GM23248 (cell line): ENCODE results near the gene TRAF3. TPM values are rescaled to one million over a fixed set of nuclear protein-coding genes. Genes with fewer than 3 reads are reported as not detected.

Experiments used
- DNase-seq: peaks from one replicate; pipeline ENCODE4 v3.0.0-alpha.2; 2015
- H2AFZ ChIP-seq: fragments of 200-600 bp; sonication (generic); 2 replicates; pipeline ENCODE4 v1.6.1; 2016; ENCODE audit warnings: antibody characterized with exemption
- H3F3A ChIP-seq: fragments of 200-600 bp; sonication (generic); 2 replicates; pipeline ENCODE4 v1.6.1; 2016; ENCODE audit warnings: mild to moderate bottlenecking, antibody characterized with exemption, mixed run types; ENCODE audit not compliant: insufficient read depth
- H3K27ac ChIP-seq: fragments of 200-600 bp; sonication (generic); 2 replicates; pipeline ENCODE4 v1.5.1; 2016; ENCODE audit warnings: mild to moderate bottlenecking
- H3K27me3 ChIP-seq: fragments of 200-600 bp; sonication (generic); replicated peaks from 2 replicates; pipeline ENCODE4 v1.6.1; 2016; ENCODE audit warnings: mild to moderate bottlenecking; ENCODE audit not compliant: insufficient read depth
- H3K36me3 ChIP-seq: fragments of 200-600 bp; sonication (generic); 2 replicates; pipeline ENCODE4 v1.6.1; 2016; ENCODE audit warnings: low read depth, mild to moderate bottlenecking
- H3K4me1 ChIP-seq: fragments of 200-600 bp; sonication (generic); 2 replicates; pipeline ENCODE4 v1.6.1; 2016; ENCODE audit warnings: mild to moderate bottlenecking; ENCODE audit not compliant: insufficient read depth
- H3K4me2 ChIP-seq: fragments of 200-600 bp; sonication (generic); one replicate; pipeline ENCODE4 v1.6.1; 2016; ENCODE audit warnings: mild to moderate bottlenecking; ENCODE audit not compliant: unreplicated experiment
- H3K4me3 ChIP-seq: fragments of 200-600 bp; sonication (generic); 2 replicates; pipeline ENCODE4 v1.5.1; 2016; ENCODE audit warnings: mild to moderate bottlenecking
- H3K79me2 ChIP-seq: fragments of 200-600 bp; sonication (generic); 2 replicates; pipeline ENCODE4 v1.6.1; 2016; ENCODE audit warnings: mild to moderate bottlenecking; ENCODE audit not compliant: insufficient read depth
- H3K9ac ChIP-seq: fragments of 200-600 bp; sonication (generic); 2 replicates; pipeline ENCODE4 v1.6.1; 2016; ENCODE audit warnings: mild to moderate bottlenecking
- H3K9me2 ChIP-seq: fragments of 200-600 bp; sonication (generic); 2 replicates; pipeline ENCODE4 v1.6.1; 2016; ENCODE audit warnings: mixed run types, mild to moderate bottlenecking, moderate library complexity; ENCODE audit not compliant: insufficient read depth
- H3K9me3 ChIP-seq: fragments of 200-600 bp; sonication (generic); one replicate; pipeline ENCODE4 v1.6.1; 2017; ENCODE audit warnings: low read depth
- H4K20me1 ChIP-seq: fragments of 200-600 bp; sonication (generic); 2 replicates; pipeline ENCODE4 v1.6.0; 2016; ENCODE audit not compliant: insufficient read depth
- EZH2 ChIP-seq: fragments of 200-600 bp; sonication (generic); IDR thresholded peaks from 2 replicates; pipeline ENCODE4 v1.6.1; 2018; ENCODE audit warnings: antibody characterized with exemption, mild to moderate bottlenecking; ENCODE audit not compliant: insufficient read depth, poor library complexity, severe bottlenecking
- EZH2phosphoT487 ChIP-seq: fragments of 200-600 bp; sonication (generic); IDR thresholded peaks from 2 replicates; pipeline ENCODE4 v1.6.1; 2018; ENCODE audit warnings: antibody characterized with exemption, moderate library complexity, mild to moderate bottlenecking, low read depth; ENCODE audit not compliant: insufficient read depth
- WGBS, 2 experiments: methylation state at CpG; one replicate each; pipeline ENCODE4 v1.1.6; 2015 to 2017; ENCODE audit warnings: low lambda C conversion rate in 2 of 2, low coverage in 1 of 2; ENCODE audit errors: missing lambda C conversion rate in 2 of 2; 5-methylcytosine and 5-hydroxymethylcytosine counted together
- in situ Hi-C: fragments of 300-500 bp; cut with MboI; formaldehyde crosslinking; loops from 2 replicates; pipeline ENCODE4 v1.15.0; 2020
- polyA plus RNA-seq: library from polyadenylated mRNA; unstranded; fragments of >200 nt; fragmentation: Nextera tagmentation; extraction: Ambion mirVana; gene quantifications from 2 replicates; pipeline ENCODE4 v1.2.1, GENCODE V29; 2016
- total RNA-seq: library from RNA; depleted of rRNA; stranded (reverse); fragments of >200 nt; shearing (Covaris generic); gene quantifications from 2 replicates; pipeline ENCODE4 v1.2.3, GENCODE V29; 2014

The TRAF3 gene
- total and polyA plus RNA-seq, 2 experiments from 2014 or later = 7.9 to 17.9 TPM

DNA sequence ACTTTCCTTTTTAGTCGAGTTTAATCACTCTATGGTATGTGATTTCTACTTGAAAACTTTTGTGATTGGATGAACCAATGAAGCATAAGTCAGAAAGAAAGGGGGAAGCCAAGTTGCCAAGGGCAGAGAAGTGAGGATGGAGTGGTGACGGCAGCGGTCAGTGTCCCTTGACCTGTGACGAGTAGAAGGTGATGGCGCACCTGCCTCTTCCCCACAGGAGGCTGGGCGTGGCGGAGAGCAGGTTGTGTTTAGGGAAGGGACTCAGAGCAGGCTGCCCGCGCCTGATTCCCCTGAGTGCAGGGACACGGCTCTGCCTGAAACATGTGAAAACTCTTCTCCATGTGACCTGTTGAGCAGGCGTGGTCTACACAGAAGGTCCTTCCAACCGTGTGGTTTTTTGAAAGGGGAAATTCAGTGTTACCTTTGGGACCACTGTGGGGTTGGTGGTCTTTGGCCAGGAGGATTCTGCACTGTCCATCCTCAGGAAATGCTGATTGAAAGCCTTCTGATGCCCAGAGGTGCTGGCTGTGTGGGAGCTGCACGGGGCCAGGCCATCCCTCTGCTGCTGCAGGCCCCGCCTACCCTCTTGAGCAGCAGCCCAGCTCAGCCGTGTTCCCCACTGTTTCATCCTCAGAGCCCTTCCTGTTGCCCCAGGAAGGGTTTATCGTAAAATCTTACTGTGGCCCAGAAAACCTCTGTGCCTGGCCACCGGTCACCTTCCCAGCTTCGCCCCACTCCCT lies 121.7 kb downstream of the TRAF3 start:
- 92% methylated on average over 18 of the region's 18 CpGs for WGBS, 2 experiments
- Histone ChIP-seq H3F3A (peaks cover 15% of the 10 kb centered on the region), H4K20me1 (no peaks in the 10 kb centered on the region), H2AFZ (no peak overlapping the region), H3K27ac (no peak overlapping the region), H3K4me3 (no peak overlapping the region), H3K79me2 (no peaks in the 10 kb centered on the region), H3K36me3 (peaks cover 8% of the 10 kb centered on the region; the same call in 1 of the 2 replicates), H3K4me1 (peaks cover 1% of the 10 kb centered on the region), H3K4me2 (no peak overlapping the region), H3K27me3 (no peaks in the 10 kb centered on the region), H3K9me3 (no peaks in the 10 kb centered on the region), H3K9me2 (no peaks in the 10 kb centered on the region), H3K9ac (no peak overlapping the region)
- TF ChIP-seq EZH2phosphoT487 = no peak
- in situ Hi-C loops = no loop called here
- DNase-seq = no peak

DNA sequence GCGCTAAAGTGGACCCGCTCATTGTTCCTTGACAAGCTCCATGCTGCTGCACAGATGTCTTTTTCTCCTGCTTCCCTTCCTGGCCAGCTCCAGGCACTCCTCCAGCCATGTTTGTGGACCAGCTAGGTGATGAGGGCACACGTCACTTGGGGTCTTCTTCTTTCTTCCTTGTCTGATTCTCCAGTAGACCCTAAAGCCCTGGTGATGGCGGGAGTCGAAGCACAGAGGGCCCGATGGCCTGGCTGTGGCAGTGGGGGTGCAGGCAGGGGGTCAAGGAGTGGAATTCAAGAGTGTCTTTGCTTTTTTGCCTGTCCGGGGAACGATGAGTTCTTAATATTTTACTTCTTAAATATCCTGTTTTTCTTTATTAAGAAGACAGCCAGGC lies 122.3 kb downstream of the TRAF3 start:
- Histone ChIP-seq H3K9me3 (no peaks in the 10 kb centered on the region), H3K27me3 (no peaks in the 10 kb centered on the region), H3K4me3 (no peak overlapping the region), H3K4me1 (no peaks in the 10 kb centered on the region), H3K79me2 (no peaks in the 10 kb centered on the region), H3K36me3 (peaks cover 8% of the 10 kb centered on the region; the same call in 1 of the 2 replicates), H2AFZ (no peak overlapping the region), H4K20me1 (no peaks in the 10 kb centered on the region), H3K9me2 (no peaks in the 10 kb centered on the region), H3K27ac (no peak overlapping the region), H3K4me2 (no peak overlapping the region), H3F3A (peaks cover 10% of the 10 kb centered on the region), H3K9ac (no peak overlapping the region)
- DNase-seq = no peak
- no peak for TF ChIP-seq EZH2
- no peak for TF ChIP-seq EZH2phosphoT487
- WGBS, 2 experiments = 97% methylated on average over 8 of the region's 8 CpGs
- in situ Hi-C loops = no loop called here

GRCh38 chr14:102900631-102901571 lies 123.7 kb downstream of the TRAF3 start:
- in situ Hi-C loops = no loop called here
- H3K27ac ChIP-seq = no peak overlapping the region
- WGBS, 2 experiments = 88 to 89% methylated on average over 38 to 39 of the region's 39 CpGs

GRCh38 chr14:102901633-102902032 lies 124.4 kb downstream of the TRAF3 start:
- H3F3A ChIP-seq = no peaks in the 10 kb centered on the region
- no peak overlapping the region for H2AFZ ChIP-seq
- no peaks in the 10 kb centered on the region for H3K9me3 ChIP-seq
- H3K4me1 ChIP-seq = no peaks in the 10 kb centered on the region
- H3K36me3 ChIP-seq = no peaks in the 10 kb centered on the region
- no peak overlapping the region for H3K27ac ChIP-seq
- in situ Hi-C loops = no loop called here
- H3K4me3 ChIP-seq = no peak overlapping the region
- H3K4me2 ChIP-seq = no peak overlapping the region
- no peaks in the 10 kb centered on the region for H4K20me1 ChIP-seq
- no peak for TF ChIP-seq EZH2
- TF ChIP-seq EZH2phosphoT487 = no peak
- H3K79me2 ChIP-seq = no peaks in the 10 kb centered on the region
- H3K9ac ChIP-seq = no peak overlapping the region
- DNase-seq = no peak
- 93 to 95% methylated on average over 4 of the region's 4 CpGs for WGBS, 2 experiments
- no peaks in the 10 kb centered on the region for H3K27me3 ChIP-seq
- H3K9me2 ChIP-seq = no peaks in the 10 kb centered on the region

More at GRCh38 chr14:102900631-102901571, 123.7 kb downstream of the TRAF3 start:
- no peak overlapping the region for H2AFZ ChIP-seq
- DNase-seq = no peak
- H3K9ac ChIP-seq = no peak overlapping the region
- H3F3A ChIP-seq = no peaks in the 10 kb centered on the region
- no peaks in the 10 kb centered on the region for H3K9me3 ChIP-seq
- no peaks in the 10 kb centered on the region for H3K4me1 ChIP-seq
- H3K9me2 ChIP-seq = no peaks in the 10 kb centered on the region
- H3K4me2 ChIP-seq = no peak overlapping the region
- no peaks in the 10 kb centered on the region for H4K20me1 ChIP-seq
- H3K27me3 ChIP-seq = no peaks in the 10 kb centered on the region
- H3K36me3 ChIP-seq = no peaks in the 10 kb centered on the region
- TF ChIP-seq EZH2 (no peak), EZH2phosphoT487 (no peak)
- H3K4me3 ChIP-seq = no peak overlapping the region
- no peaks in the 10 kb centered on the region for H3K79me2 ChIP-seq
